Nephron (organoid): Measurements from ENCODE around the gene RFESD.
"Not testable (repeated sequence)": the region's sequence is repeated elsewhere in the genome, so short reads cannot be mapped to it uniquely, and the experiment has no call there.

Experiments
- H3K27ac Mint-ChIP-seq, 3 experiments: 2 replicates each; pipeline ENCODE4 v1.8.0; 2020; ENCODE audit warnings: mixed read lengths in 3 of 3, mild to moderate bottlenecking in 2 of 3, moderate library complexity in 1 of 3
- H3K27me3 Mint-ChIP-seq: 2 replicates; pipeline ENCODE4 v1.8.0; 2021; ENCODE audit warnings: low read depth, mild to moderate bottlenecking, moderate library complexity, mixed read lengths
- H3K36me3 Mint-ChIP-seq: 2 replicates; pipeline ENCODE4 v1.8.0; 2020; ENCODE audit warnings: low read depth, mixed read lengths
- H3K4me1 Mint-ChIP-seq: 2 replicates; pipeline ENCODE4 v1.8.0; 2020; ENCODE audit warnings: mixed read lengths
- H3K4me3 Mint-ChIP-seq, 3 experiments: 2 replicates each; pipeline ENCODE4 v1.8.0; 2020; ENCODE audit warnings: mild to moderate bottlenecking in 3 of 3, mixed read lengths in 3 of 3, moderate library complexity in 2 of 3
- H3K9me3 Mint-ChIP-seq: 2 replicates; pipeline ENCODE4 v1.8.0; 2020; ENCODE audit warnings: mixed read lengths
- CTCF ChIP-seq, 3 experiments: fragments of 200-600 bp; sonication (generic); IDR thresholded peaks; one replicate each; pipeline ENCODE4 v1.5.0; 2021; ENCODE audit warnings: antibody characterized with exemption in 3 of 3; ENCODE audit not compliant: unreplicated experiment in 3 of 3

The RFESD gene

GRCh38 chr5:95699337-95699736, 52.8 kb downstream of the RFESD start:
- no peak for TF ChIP-seq CTCF (IDR thresholded peaks at IDR 0.05; ENCODE audit: unreplicated experiment in 3 of 3)
- Mint-ChIP-seq H3K4me1 (no peaks in the 10 kb centered on the region), H3K27ac (no peak overlapping the region)

GRCh38 chr5:95701074-95701473, 54.5 kb downstream of the RFESD start:
- Mint-ChIP-seq H3K9me3 (no peaks in the 10 kb centered on the region), H3K27me3 (no peaks in the 10 kb centered on the region)

More at GRCh38 chr5:95699337-95699736, 52.8 kb downstream of the RFESD start:
- Mint-ChIP-seq H3K27me3 (no peaks in the 10 kb centered on the region), H3K4me3 (no peak overlapping the region), H3K36me3 (no peaks in the 10 kb centered on the region), H3K9me3 (no peaks in the 10 kb centered on the region)

DNA sequence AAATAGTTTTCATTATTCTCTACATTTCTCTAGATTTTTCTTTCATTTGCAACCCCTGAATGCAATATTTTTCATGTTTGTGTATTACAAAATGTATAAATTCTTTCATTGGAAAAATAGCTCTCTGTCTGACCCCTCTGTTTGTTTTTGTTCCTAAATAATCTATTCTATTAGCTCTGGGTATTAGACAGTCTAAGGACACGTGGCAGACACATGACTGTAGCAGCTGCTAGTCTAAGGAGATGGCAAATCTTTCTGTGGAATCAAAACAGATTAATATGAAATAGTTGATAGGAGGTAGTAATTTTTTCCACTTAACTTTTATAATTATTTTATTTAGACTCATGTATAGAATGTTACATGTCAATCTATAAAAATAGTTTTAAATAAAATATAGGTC, 57.6 kb downstream of the RFESD start:
- Mint-ChIP-seq H3K36me3 (no peaks in the 10 kb centered on the region), H3K27me3 (peaks cover 6% of the 10 kb centered on the region), H3K27ac (no peak overlapping the region), H3K4me1 (no peaks in the 10 kb centered on the region), H3K4me3 (no peak overlapping the region), H3K9me3 (no peaks in the 10 kb centered on the region)
- TF ChIP-seq CTCF (IDR thresholded peaks at IDR 0.05; ENCODE audit: unreplicated experiment in 3 of 3) = no peak

More at GRCh38 chr5:95701074-95701473, 54.5 kb downstream of the RFESD start:
- Mint-ChIP-seq H3K36me3 (no peaks in the 10 kb centered on the region), H3K27ac (no peak overlapping the region), H3K4me1 (no peaks in the 10 kb centered on the region), H3K4me3 (no peak overlapping the region)
- no peak for TF ChIP-seq CTCF (IDR thresholded peaks at IDR 0.05; ENCODE audit: unreplicated experiment in 3 of 3)

GRCh38 chr5:95706196-95706595, 59.6 kb downstream of the RFESD start:
- H3K27ac Mint-ChIP-seq, H3K4me3 Mint-ChIP-seq, H3K27me3 Mint-ChIP-seq, H3K9me3 Mint-ChIP-seq, H3K36me3 Mint-ChIP-seq: not testable (repeated sequence)
- peaks cover 14% of the 10 kb centered on the region for H3K4me1 Mint-ChIP-seq

DNA sequence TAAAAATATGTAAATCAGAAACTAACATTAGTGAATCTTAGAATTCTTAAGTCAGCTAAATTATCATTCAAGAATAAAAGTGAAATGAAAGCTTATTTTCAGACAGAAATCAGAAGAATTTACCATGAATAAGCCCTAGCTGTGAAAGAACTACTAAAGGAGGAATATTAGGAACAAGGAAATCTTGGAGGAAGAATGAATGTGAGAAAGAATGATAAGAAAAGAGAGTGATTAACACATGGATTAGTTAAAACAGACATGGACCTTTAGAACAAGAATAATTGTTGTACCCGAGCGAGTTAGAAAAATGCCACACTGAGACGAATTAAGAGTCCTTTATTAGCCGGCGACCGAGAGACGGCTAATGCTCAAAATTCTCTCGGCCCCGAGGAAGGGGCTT, 60.5 kb downstream of the RFESD start:
- Mint-ChIP-seq H3K9me3 (no peaks in the 10 kb centered on the region), H3K4me1 (peaks cover 19% of the 10 kb centered on the region), H3K27ac (no peak overlapping the region), H3K4me3 (no peak overlapping the region), H3K36me3 (no peaks in the 10 kb centered on the region), H3K27me3 (peaks cover 13% of the 10 kb centered on the region)
- no peak for TF ChIP-seq CTCF (IDR thresholded peaks at IDR 0.05; ENCODE audit: unreplicated experiment in 3 of 3)
